HG03571 (cell line): ENCODE data around the gene ZNF500.

Source experiments
- ATAC-seq: cut with Tn5 transposase; IDR thresholded peaks from one replicate; pipeline ENCODE4 v1.9.1; 2021; ENCODE audit not compliant: unreplicated experiment

Gene ZNF500

GRCh38 chr16:4775005-4775404 is 8.0 kb upstream of the ZNF500 start:
- no peak for ATAC-seq

- ATAC-seq = no peak
Measured at GRCh38 chr16:4772351-4772750, 5.4 kb upstream of the ZNF500 start.

GRCh38 chr16:4771646-4772045 is 4.7 kb upstream of the ZNF500 start:
- no peak for ATAC-seq

GRCh38 chr16:4769306-4769638 is 2.3 kb upstream of the ZNF500 start:
- no peak for ATAC-seq

- peak; percentile 54 for ATAC-seq
Measured at GRCh38 chr16:4768549-4769305, 1.8 kb upstream of the ZNF500 start.

GRCh38 chr16:4767872-4768548 is 1.0 kb upstream of the ZNF500 start:
- no peak for ATAC-seq

- ATAC-seq = no peak
Measured at GRCh38 chr16:4765511-4766474, 1.2 kb downstream of the ZNF500 start.

- no peak for ATAC-seq
Measured at GRCh38 chr16:4763791-4764190, 3.2 kb downstream of the ZNF500 start.

- no peak for ATAC-seq
Measured at GRCh38 chr16:4762205-4762604, 4.8 kb downstream of the ZNF500 start.

- no peak for ATAC-seq
Measured at GRCh38 chr16:4760221-4760910, 6.6 kb downstream of the ZNF500 start.

- ATAC-seq = no peak
Measured at GRCh38 chr16:4755687-4756086, 11.3 kb downstream of the ZNF500 start.

- ATAC-seq = no peak
Measured at GRCh38 chr16:4754865-4755264, 12.1 kb downstream of the ZNF500 start.

GRCh38 chr16:4753227-4753626 is 13.7 kb downstream of the ZNF500 start:
- no peak for ATAC-seq

- ATAC-seq = no peak
Measured at GRCh38 chr16:4752351-4753100, 14.4 kb downstream of the ZNF500 start.

GRCh38 chr16:4750896-4751295 is 16.1 kb downstream of the ZNF500 start:
- no peak for ATAC-seq

- ATAC-seq = no peak
Measured at GRCh38 chr16:4749700-4750257, 17.2 kb downstream of the ZNF500 start.

GRCh38 chr16:4748682-4749411 is 18.1 kb downstream of the ZNF500 start:
- ATAC-seq = no peak

GRCh38 chr16:4747906-4748681 is 18.9 kb downstream of the ZNF500 start:
- ATAC-seq = no peak
